HG02678 (cell line): ENCODE results near the gene PPIC.
"Not testable (repeated sequence)": the region's sequence is repeated elsewhere in the genome, so short reads cannot be mapped to it uniquely, and the experiment has no call there.

Experiments used
- ATAC-seq: cut with Tn5 transposase; IDR thresholded peaks from one replicate; pipeline ENCODE4 v1.9.1; 2021; ENCODE audit warnings: mild to moderate bottlenecking, moderate library complexity; ENCODE audit not compliant: unreplicated experiment

The PPIC gene

DNA sequence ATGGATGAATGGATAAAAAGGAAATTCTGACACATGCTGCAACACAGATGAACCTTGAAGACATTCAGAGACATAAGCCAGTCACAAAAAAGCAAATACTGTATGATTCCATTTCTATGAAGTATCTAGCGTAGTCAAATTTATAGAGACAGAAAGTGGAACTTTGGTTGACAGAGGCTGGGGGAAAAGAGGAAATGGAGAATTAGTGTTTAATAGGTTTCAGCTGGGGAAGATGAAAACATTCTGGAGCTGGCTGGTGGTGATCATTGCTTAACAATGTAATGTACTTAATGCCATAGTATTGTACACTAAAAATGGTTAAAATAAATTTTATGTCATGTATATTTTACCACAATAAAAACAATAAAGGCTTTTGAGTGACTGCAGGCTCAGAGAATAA is 24.2 kb downstream of the PPIC start:
- no peak for ATAC-seq

- ATAC-seq, result no peak
Measured at GRCh38 chr5:123007754-123008153, 28.8 kb downstream of the PPIC start.

- no peak for ATAC-seq
Measured at GRCh38 chr5:123007182-123007581, 29.3 kb downstream of the PPIC start.

DNA sequence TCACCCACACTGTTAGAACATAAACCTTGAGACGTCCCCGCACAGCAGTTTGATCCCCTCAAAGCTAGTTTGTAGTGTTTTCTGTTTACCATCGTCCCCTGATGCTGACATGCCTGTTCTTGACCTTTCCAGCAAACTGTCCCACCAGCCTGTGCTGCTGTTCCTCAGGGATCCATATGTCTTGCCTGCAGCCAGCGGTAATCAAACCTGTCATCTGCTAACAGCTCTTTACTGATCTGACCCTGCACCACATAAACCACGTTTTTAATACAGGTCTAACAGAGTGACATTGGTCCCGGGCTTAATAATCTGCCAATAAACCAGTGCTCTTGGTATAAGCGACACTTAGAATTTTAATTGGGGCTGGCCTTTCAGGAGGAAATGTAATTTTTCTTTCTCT is 34.7 kb downstream of the PPIC start:
- ATAC-seq, result no peak

GRCh38 chr5:123000731-123001130 is 35.8 kb downstream of the PPIC start:
- no peak for ATAC-seq

DNA sequence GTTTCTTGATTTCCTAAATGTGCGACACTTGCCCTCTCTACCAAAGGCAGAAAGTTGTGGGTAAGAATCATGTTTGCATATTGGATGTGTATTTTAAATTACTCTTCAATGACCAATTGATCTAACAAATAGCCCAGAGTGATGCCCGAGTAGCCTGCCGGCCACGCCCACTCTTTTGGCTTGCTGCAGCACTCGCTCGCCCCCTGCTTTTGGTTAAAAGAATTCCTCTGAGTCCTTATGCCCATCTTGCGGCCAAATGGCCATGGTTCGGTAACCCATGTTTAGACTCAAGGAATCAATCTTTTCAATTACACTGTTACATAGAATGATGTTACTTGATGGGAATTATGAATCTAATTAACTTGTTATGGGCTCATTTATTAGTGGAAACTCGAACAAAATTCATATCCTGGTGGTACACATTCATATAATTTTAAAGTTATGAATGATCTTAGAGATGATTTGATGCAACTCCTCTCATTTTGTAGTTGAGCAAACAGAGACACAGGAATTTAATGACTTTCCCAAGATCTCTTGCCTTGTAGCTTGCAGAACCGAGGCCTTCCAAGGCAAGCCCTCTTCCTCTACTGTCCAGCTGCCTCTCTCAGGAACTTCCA is 36.5 kb downstream of the PPIC start:
- peak; percentile 97 for ATAC-seq

DNA sequence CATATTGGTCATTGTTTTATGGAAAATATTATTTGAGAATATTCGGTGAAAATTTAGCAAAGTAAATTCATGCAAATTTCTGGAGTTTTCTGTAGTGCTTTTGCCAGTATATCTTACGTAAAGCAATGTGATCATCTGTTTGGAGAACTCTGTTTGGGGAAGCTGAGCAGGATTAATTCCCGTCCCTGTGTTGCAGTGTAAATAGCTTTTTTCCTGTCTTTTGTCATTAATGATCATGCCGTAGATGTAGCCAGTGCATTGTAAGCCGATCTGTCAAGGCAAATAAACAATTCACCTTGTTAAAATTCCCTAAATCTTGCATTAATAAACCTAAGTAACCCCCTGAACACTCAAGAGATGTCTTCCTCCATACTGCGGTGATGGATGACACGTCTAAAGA is 39.2 kb downstream of the PPIC start:
- no peak for ATAC-seq

DNA sequence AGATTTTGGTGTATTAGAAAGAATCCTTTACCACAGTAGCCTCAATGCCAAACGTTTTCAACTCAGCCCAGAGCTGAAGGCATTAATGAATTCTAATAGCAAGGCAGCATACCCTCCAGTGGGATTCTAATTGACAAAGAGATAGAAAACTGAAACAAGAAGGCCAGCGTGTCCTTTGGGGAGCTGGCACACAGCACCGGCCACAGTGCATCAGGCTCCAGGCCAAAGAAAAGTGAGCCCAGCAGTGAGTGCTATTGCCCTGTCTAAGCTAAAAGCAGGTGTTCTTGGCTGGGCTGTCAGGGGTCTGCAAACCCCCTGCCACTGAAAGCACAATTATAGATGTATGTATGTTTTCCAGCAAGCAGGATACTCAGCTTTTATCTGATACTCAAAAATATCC is 40.4 kb downstream of the PPIC start:
- ATAC-seq, result no peak

DNA sequence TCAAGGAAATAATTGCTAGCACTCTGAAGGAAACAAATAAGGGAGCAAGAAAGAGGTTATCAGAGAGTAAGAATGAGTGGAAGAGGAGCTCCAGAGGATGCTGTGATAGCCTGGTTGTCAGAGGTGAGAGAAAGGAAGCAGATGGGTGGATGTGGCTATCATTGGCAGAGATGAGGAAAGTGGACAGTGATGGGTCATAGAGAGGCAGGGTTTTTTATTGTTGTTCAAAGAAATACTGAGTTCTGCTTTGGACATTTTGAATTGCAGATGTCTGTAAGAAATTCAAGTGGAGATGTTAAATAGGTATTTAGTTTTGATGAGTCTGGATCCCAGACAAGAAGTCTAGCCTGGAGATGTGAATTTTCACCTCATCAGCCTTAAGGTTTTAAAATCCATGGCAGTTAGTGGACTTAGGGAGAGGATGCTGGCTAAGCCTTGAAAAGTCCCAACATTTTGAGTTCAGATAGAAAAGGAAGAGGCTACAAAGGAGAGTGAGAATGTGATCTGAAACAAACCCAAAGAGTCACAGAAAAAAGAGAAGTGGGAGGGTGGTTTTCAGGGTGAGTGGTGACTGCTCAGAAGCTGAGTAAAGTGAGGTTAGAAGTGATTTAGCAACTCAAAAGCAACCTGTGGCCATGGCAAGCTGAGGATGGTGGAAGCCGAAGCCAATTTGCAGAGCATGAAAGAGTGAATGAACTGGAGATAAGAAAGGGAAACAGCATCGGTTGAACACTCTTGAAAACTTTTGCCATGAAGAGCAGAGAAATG is 50.4 kb downstream of the PPIC start:
- ATAC-seq, result peak; percentile 87

DNA sequence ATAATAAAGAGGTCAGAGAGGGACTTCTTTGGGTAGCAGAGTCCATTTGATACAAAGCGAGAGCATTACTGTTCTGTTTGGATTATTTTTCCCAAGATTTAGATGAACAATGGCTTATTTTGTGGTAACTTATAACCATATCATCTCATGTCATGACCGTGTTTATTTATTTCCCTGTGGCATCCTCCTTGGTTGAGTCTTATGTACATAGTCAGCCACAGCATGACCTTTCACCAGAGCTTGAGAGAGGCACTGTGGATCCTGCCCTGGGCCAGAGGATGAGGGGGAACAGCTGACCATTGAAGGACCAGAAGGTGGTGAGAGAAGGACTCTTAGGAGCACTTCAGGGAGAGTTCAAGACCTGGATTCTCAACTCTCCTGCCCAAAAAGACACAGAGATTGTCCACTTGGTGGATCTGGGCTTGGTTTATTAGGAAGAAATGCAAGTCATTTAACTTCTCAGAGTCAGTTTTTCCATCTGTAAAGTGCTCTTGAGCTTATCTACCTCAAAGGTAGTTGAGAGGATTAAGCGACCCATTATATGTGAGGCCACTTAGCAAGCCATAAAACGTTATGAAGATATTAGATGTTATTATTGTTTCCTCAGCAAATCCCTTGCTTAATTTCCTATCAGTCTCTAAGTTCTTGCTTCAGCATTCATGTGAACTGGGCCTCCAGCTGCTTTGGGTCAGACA is 51.4 kb downstream of the PPIC start:
- no peak for ATAC-seq

DNA sequence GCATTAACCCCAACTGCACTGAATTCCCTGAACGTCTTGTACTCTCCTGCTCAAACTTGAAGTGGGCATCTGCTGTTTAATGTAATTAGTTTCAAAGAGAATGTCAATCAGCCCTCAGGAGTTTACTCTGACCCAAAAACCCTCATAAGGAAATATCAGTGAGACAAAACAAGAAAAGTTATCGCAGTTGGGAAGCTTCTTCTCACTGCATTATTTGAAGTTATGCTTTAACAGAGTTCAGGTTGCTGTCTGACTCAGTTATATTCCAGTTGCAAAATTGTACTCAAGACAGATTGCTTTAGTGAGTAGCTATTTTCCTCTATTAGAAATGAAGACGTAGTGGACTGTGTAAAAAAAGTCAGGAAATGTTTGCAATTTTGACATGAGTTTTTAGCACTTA is 52.1 kb downstream of the PPIC start:
- ATAC-seq, result peak; percentile 62

GRCh38 chr5:122982376-122982775 is 54.1 kb downstream of the PPIC start:
- no peak for ATAC-seq

- no peak for ATAC-seq
Measured at GRCh38 chr5:122981846-122982245, 54.7 kb downstream of the PPIC start.

DNA sequence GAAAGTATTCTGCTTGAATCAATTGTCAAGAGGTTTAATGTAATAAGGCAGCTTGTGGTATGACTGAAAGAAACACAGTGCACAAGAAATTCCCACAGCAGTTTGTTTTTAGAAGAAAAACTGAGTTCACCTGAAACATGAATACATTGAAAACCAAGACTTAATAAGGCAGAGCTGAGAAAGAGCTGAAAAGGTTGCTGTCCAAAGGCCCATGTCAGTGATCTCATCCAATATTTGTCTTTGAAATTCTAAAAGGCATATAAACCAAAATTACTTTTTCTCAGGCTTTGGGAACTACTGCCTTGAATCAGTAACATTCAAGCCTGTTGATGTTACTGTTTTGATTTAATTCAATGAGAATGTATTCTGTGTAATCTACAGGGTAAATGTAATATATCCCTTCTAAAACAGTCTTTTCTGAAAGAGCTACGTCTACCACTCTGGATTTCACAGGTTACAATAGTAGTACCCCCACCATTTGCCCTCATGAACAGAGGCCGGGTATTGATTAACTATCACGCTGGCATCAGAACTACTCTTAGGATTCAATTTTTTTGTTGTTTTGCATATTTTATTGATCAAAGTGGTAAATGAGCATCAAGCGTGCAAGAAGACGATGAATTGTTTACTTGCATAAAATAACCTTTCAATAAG is 57.8 kb downstream of the PPIC start:
- no peak for ATAC-seq

GRCh38 chr5:122978068-122978467 is 58.5 kb downstream of the PPIC start:
- ATAC-seq, result no peak

DNA sequence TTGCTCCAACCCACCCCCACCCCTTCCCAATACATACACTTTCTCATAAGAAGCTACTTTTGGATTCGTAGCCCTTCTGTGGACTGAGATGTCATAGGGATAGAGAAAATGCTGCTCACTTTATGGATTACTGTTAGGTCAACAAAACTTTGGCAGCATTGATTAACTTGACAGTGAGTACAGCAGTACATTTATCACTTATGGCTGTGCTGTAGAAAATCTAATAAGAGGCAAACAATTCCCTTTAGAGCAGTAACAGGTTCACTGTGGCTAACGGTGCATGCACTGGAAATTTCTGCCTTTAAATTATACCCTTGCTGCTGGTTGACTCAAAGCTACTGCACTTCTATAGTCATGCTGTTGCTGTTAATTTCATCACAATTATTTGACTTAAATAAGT is 59.2 kb downstream of the PPIC start:
- ATAC-seq, result no peak

- not testable (repeated sequence) for ATAC-seq
Measured at GRCh38 chr5:122974251-122974650, 62.3 kb downstream of the PPIC start.

DNA sequence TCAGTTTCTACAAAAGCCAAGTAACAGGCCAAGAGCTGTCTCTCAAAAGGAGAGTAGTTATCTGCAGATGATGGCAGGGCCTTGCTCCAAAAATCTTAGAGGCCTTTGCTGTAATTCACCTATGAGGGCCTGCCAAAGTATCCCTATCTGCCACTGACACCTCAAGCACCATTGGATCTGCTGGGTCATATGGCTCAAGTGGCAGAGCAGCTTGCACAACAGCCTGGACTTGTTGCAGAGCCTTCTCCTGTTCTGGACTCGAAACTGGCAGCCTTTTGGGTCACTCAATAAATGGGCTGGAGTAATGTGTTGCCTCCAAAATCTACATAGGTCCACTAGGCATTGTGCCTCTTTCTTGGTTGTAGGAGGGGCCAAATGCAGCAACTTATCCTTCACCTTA is 62.8 kb downstream of the PPIC start:
- ATAC-seq, result not testable (repeated sequence)
